Thymus (tissue), 14 donors: Measurements from ENCODE around the gene LARP4B. TPM values are rescaled to one million over a fixed set of nuclear protein-coding genes. Genes with fewer than 3 reads are reported as not detected.

Experiments
- DNase-seq, 9 donors: peaks; one replicate each; pipeline ENCODE4 v3.0.0-alpha.2; 2013; ENCODE audit warnings: low spot score in 9 of 9, low read depth in 6 of 9, missing footprints in 1 of 9
- H3K27ac ChIP-seq, 2 donors: one replicate each; pipeline ENCODE4 v1.5.1; 2013; ENCODE audit warnings: control low read depth in 1 of 2, low read depth in 1 of 2, low read length in 1 of 2, mild to moderate bottlenecking in 1 of 2, moderate library complexity in 1 of 2
- H3K27me3 ChIP-seq, 2 donors: one replicate each; pipeline ENCODE4 v1.5.1; 2013; ENCODE audit warnings: low read length in 1 of 2; ENCODE audit not compliant: control insufficient read depth in 2 of 2, insufficient read depth in 1 of 2
- H3K36me3 ChIP-seq, 2 donors: one replicate each; pipeline ENCODE4 v1.5.1; 2013; ENCODE audit warnings: low read length in 1 of 2, mild to moderate bottlenecking in 1 of 2, moderate library complexity in 1 of 2; ENCODE audit not compliant: control insufficient read depth in 2 of 2, insufficient read depth in 2 of 2
- H3K4me1 ChIP-seq, 2 donors: one replicate each; pipeline ENCODE4 v1.5.1; 2013; ENCODE audit warnings: low read length in 2 of 2; ENCODE audit not compliant: control insufficient read depth in 2 of 2, insufficient read depth in 2 of 2
- H3K4me3 ChIP-seq, 2 donors: one replicate each; pipeline ENCODE4 v1.5.1; 2013; ENCODE audit warnings: low read length in 2 of 2, control low read depth in 1 of 2, mild to moderate bottlenecking in 1 of 2
- H3K9me3 ChIP-seq, 2 donors: one replicate each; pipeline ENCODE4 v1.5.1; 2013; ENCODE audit warnings: low read length in 1 of 2, mild to moderate bottlenecking in 1 of 2; ENCODE audit not compliant: control insufficient read depth in 2 of 2, insufficient read depth in 1 of 2
- WGBS: extraction: QIAGEN DNeasy Blood & Tissue Kit; methylation state at CpG from one replicate; pipeline ENCODE4 v1.1.7; 2013; 5-methylcytosine and 5-hydroxymethylcytosine counted together
- long read RNA-seq, 10 donors: transcript quantifications; one replicate each; lab custom pipeline, GENCODE V29; 2026
- polyA plus RNA-seq: library from polyadenylated mRNA; stranded (reverse); fragments of 200-250 nt; gene quantifications from one replicate; pipeline ENCODE4 v1.2.3, GENCODE V29; 2013
- total RNA-seq: library from RNA; stranded (reverse); fragments of 120-200 nt; gene quantifications from one replicate; pipeline ENCODE4 v1.2.4, GENCODE V29; 2013
- donor health status: healthy.

Gene LARP4B
- total RNA-seq = 19.3 TPM
- polyA plus RNA-seq = 22.0 TPM
- long read RNA-seq, donor 1, partial matches to known transcripts = 0 of 1 reads
- long read RNA-seq, donor 1, other reads (novel, unspliced or antisense) = 0 of 1 reads
- long read RNA-seq, donor 2 = 0 reads
- long read RNA-seq, donor 3, full-length matches to known transcripts = 2 of 10 reads
- long read RNA-seq, donor 3, partial matches to known transcripts = 8 of 10 reads
- long read RNA-seq, donor 3, other reads (novel, unspliced or antisense) = 0 of 10 reads
- long read RNA-seq, donor 4, full-length matches to known transcripts = 2 of 2 reads
- long read RNA-seq, donor 4, partial matches to known transcripts = 0 of 2 reads
- long read RNA-seq, donor 4, other reads (novel, unspliced or antisense) = 0 of 2 reads
- long read RNA-seq, donor 5, full-length matches to known transcripts = 5 of 5 reads
- long read RNA-seq, donor 5, partial matches to known transcripts = 0 of 5 reads
- long read RNA-seq, donor 5, other reads (novel, unspliced or antisense) = 0 of 5 reads
- long read RNA-seq, donor 6, full-length matches to known transcripts = 3 of 3 reads
- long read RNA-seq, donor 6, partial matches to known transcripts = 0 of 3 reads
- long read RNA-seq, donor 6, other reads (novel, unspliced or antisense) = 0 of 3 reads
- long read RNA-seq, donor 7, full-length matches to known transcripts = 1 of 1 reads
- long read RNA-seq, donor 7, partial matches to known transcripts = 0 of 1 reads
- long read RNA-seq, donor 7, other reads (novel, unspliced or antisense) = 0 of 1 reads
- long read RNA-seq, donor 8, full-length matches to known transcripts = 3 of 3 reads
- long read RNA-seq, donor 8, partial matches to known transcripts = 0 of 3 reads
- long read RNA-seq, donor 8, other reads (novel, unspliced or antisense) = 0 of 3 reads
- long read RNA-seq, donor 9, partial matches to known transcripts = 18 of 18 reads
- long read RNA-seq, donor 9, other reads (novel, unspliced or antisense) = 0 of 18 reads
- long read RNA-seq, donor 10, full-length matches to known transcripts = 3 of 3 reads
- long read RNA-seq, donor 10, partial matches to known transcripts = 0 of 3 reads
- long read RNA-seq, donor 10, other reads (novel, unspliced or antisense) = 0 of 3 reads

GRCh38 chr10:931326-932318 lies at the start of gene LARP4B:
Gene LARP4B, minus strand, starts transcription at chr10:931705. Its CDS starts 45,984 bp downstream, at chr10:885721.
- DNase-seq = peak; percentile 83 to 98 (median 96)
- Histone ChIP-seq H3K9me3 (no peaks in the 10 kb centered on the region), H3K27me3 (no peaks in the 10 kb centered on the region), H3K4me1 (peaks cover 3 to 7% of the 10 kb centered on the region in 2 donors), H3K4me3 (peak within 1 kb of the TSS; percentile 61 to 95), H3K36me3 (peaks cover 0 to 9% of the 10 kb centered on the region in 2 donors), H3K27ac (peak within 1 kb of the TSS; percentile 78 to 96)
- WGBS = under 1% methylated on average over 136 of the region's 137 CpGs

DNA sequence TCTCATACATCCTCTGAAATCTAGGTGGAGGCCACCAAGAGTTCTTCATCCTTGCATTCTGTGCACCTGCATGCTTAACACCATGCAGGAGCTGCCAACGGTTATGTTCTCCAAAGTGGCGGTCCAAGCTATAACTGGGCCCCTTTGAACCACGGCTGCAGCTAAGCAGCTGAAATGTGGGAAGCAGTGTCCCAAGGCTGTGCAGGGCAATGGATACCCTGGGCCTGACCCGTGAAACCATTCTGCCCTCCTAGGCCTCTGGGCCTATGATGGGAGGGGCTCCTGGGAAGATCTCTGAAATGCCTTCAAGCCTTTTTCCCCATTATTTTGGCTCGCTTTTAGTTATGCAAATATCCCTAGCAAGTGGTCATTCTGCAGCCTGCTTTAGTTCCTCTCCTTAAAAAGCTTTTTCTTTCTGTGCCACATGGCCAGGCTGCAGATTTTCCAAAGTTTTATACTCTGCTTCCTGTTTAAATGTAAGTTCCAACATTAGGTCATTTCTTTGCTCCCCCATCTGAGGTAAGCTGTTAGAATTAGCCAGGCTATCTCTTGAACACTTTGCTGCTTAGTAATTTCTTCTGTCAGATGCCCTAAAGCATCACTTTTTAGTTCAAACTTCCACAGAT lies 49.1 kb upstream of the LARP4B start:
- whole genome bisulfite sequencing = 96% methylated on average over 5 of the region's 5 CpGs
- Histone ChIP-seq H3K4me1 (no peaks in the 10 kb centered on the region), H3K36me3 (no peaks in the 10 kb centered on the region), H3K9me3 (peaks cover 0 to 34% of the 10 kb centered on the region in 2 donors), H3K27ac (no peak overlapping the region), H3K4me3 (no peak overlapping the region), H3K27me3 (no peaks in the 10 kb centered on the region)
- no peak for DNase-seq

- peaks cover 0 to 34% of the 10 kb centered on the region in 2 donors for H3K9me3 ChIP-seq
- H3K4me1 ChIP-seq = no peaks in the 10 kb centered on the region
- DNase-seq = no peak
- no peaks in the 10 kb centered on the region for H3K27me3 ChIP-seq
- WGBS = 94% methylated on average over 2 of the region's 2 CpGs
- no peak overlapping the region for H3K4me3 ChIP-seq
- no peak overlapping the region for H3K27ac ChIP-seq
- H3K36me3 ChIP-seq = no peaks in the 10 kb centered on the region
Observed at GRCh38 chr10:978826-979421, 47.4 kb upstream of the LARP4B start.

GRCh38 chr10:976316-976715 lies 44.8 kb upstream of the LARP4B start:
- WGBS = 95% methylated on average over 22 of the region's 22 CpGs
- no peak for DNase-seq
- Histone ChIP-seq H3K4me3 (no peak overlapping the region), H3K27me3 (no peaks in the 10 kb centered on the region), H3K27ac (no peak overlapping the region), H3K36me3 (no peaks in the 10 kb centered on the region), H3K4me1 (no peaks in the 10 kb centered on the region), H3K9me3 (peaks cover 0 to 37% of the 10 kb centered on the region in 2 donors)

DNA sequence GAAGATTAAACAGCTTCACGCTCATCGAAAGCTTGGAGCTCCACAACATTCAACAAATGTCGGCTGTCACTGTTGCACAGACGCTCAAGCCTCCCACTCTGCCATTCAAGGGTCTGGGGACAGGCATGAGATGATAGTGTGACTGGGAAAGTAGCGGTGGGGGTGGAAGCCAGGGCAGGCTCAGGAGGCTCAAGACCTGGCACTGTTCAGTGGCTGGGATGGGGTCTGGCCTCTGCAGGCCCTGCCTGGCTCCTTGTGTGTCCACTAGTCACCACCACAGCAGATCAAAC lies 43.2 kb upstream of the LARP4B start:
- Histone ChIP-seq H3K27ac (no peak overlapping the region), H3K27me3 (peaks cover 0 to 5% of the 10 kb centered on the region in 2 donors), H3K4me1 (no peaks in the 10 kb centered on the region), H3K36me3 (no peaks in the 10 kb centered on the region), H3K4me3 (no peak overlapping the region), H3K9me3 (peaks cover 0 to 28% of the 10 kb centered on the region in 2 donors)
- DNase-seq = no peak
- 95% methylated on average over 5 of the region's 5 CpGs for WGBS

- peaks cover 0 to 8% of the 10 kb centered on the region in 2 donors for H3K27me3 ChIP-seq
- no peak for DNase-seq
- H3K27ac ChIP-seq = no peak overlapping the region
- H3K4me1 ChIP-seq = no peaks in the 10 kb centered on the region
- no peaks in the 10 kb centered on the region for H3K36me3 ChIP-seq
- H3K4me3 ChIP-seq = no peak overlapping the region
- H3K9me3 ChIP-seq = peaks cover 0 to 23% of the 10 kb centered on the region in 2 donors
- 88% methylated on average over 20 of the region's 20 CpGs for WGBS
Observed at GRCh38 chr10:974038-974784, 42.7 kb upstream of the LARP4B start.

GRCh38 chr10:972763-973162 lies 41.3 kb upstream of the LARP4B start:
- Histone ChIP-seq H3K27ac (no peak overlapping the region), H3K4me1 (no peaks in the 10 kb centered on the region), H3K27me3 (peaks cover 0 to 17% of the 10 kb centered on the region in 2 donors), H3K4me3 (no peak overlapping the region), H3K9me3 (peaks cover 0 to 21% of the 10 kb centered on the region in 2 donors), H3K36me3 (no peaks in the 10 kb centered on the region)
- DNase-seq = no peak
- 92% methylated on average over 8 of the region's 8 CpGs for WGBS
